ENCODE measurements around the gene SASH1. TPM values are rescaled to one million over a fixed set of nuclear protein-coding genes. Genes with fewer than 3 reads are reported as not detected.

SASH1 gene
- total and polyA plus RNA-seq, 2 donors (not counting 1 experiment from before 2014, with no cell fraction given) = 38.6 to 44.6 TPM

GRCh38 chr6:148431840-148432239, 89.2 kb downstream of the SASH1 start:
- no peaks in the 10 kb centered on the region for H3K36me3 ChIP-seq (ENCODE audit: control insufficient read depth, insufficient read depth, low read length)
- no peak for DNase-seq (ENCODE audit: low read depth in 2 of 2)
- H3K27ac ChIP-seq (ENCODE audit: insufficient read depth, low read length) = no peak overlapping the region
- no peaks in the 10 kb centered on the region for H4K20me1 ChIP-seq (ENCODE audit: control insufficient read depth, extremely low read depth, insufficient read depth, low read length)
- H3K9me3 ChIP-seq (ENCODE audit: control insufficient read depth, insufficient read depth, low read depth, low read length) = no peaks in the 10 kb centered on the region
- no peak overlapping the region for H3K4me2 ChIP-seq (ENCODE audit: extremely low read depth, insufficient read depth, low read length)
- TF ChIP-seq EZH2 (IDR thresholded peaks at IDR 0.05; ENCODE audit: low read length, missing control alignments) = no peak
- TF ChIP-seq, protein P1, sequence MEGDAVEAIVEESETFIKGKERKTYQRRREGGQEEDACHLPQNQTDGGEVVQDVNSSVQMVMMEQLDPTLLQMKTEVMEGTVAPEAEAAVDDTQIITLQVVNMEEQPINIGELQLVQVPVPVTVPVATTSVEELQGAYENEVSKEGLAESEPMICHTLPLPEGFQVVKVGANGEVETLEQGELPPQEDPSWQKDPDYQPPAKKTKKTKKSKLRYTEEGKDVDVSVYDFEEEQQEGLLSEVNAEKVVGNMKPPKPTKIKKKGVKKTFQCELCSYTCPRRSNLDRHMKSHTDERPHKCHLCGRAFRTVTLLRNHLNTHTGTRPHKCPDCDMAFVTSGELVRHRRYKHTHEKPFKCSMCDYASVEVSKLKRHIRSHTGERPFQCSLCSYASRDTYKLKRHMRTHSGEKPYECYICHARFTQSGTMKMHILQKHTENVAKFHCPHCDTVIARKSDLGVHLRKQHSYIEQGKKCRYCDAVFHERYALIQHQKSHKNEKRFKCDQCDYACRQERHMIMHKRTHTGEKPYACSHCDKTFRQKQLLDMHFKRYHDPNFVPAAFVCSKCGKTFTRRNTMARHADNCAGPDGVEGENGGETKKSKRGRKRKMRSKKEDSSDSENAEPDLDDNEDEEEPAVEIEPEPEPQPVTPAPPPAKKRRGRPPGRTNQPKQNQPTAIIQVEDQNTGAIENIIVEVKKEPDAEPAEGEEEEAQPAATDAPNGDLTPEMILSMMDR (conservative IDR thresholded peaks at IDR 0.05 in 1 of 2, IDR thresholded peaks at IDR 0.05 in 1 of 2; ENCODE audit: low read depth in 1 of 2, low read length in 2 of 2) = no peak
- H3K4me3 ChIP-seq (replicated peaks in 1 of 4; ENCODE audit: control extremely low read depth in 1 of 4, insufficient read depth in 1 of 4, low read depth in 3 of 4, low read length in 4 of 4) = no peak overlapping the region
- H3K9ac ChIP-seq (ENCODE audit: insufficient read depth, low read length) = no peak overlapping the region
- no peaks in the 10 kb centered on the region for H3K27me3 ChIP-seq (ENCODE audit: control insufficient read depth, insufficient read depth, low read length)
- H3K4me1 ChIP-seq (ENCODE audit: control insufficient read depth, extremely low read depth, insufficient read depth, low read length) = peaks cover 2% of the 10 kb centered on the region
- no peaks in the 10 kb centered on the region for H3K79me2 ChIP-seq (ENCODE audit: control insufficient read depth, insufficient read depth, low read length)
- H2AFZ ChIP-seq (ENCODE audit: low read length) = no peak overlapping the region

DNA sequence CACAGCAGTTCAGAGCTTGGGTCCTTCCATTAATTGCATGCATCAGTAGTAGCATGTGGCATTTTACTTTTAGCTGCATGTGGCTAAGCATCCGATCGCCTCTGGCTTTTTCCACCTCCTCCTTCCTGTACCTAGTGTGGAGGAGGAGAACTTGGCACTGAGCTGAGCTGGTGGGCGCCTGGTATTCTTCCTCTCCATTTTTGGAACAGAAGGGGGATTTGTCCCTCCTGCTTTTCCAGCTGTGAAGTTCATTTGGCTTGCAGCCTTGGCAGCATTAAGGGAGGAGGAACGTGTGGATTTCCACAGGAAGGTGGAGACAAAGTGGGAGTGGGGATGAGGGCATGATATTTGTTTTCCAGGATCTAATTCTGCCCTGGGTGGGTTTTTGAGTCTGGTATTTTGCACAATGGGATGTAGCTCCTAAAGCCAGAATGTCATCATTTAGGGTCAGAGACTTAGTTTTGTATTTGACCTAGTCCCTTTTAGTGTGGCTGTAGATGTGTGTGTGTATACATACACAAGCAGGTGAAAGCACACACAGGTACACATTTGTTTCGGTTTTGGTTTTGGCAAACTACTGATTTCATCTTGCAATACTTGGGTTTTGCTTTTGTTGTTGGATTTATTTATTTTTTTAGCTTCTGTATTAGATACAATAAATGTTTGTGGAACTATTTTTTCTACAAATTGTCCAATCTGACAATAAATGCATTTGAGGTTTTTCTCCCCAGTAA, 90.0 kb downstream of the SASH1 start:
- Histone ChIP-seq H2AFZ (ENCODE audit: low read length) (no peak overlapping the region), H3K27me3 (ENCODE audit: control insufficient read depth, insufficient read depth, low read length) (no peaks in the 10 kb centered on the region), H3K9me3 (ENCODE audit: control insufficient read depth, insufficient read depth, low read depth, low read length) (no peaks in the 10 kb centered on the region), H3K27ac (ENCODE audit: insufficient read depth, low read length) (no peak overlapping the region), H3K4me3 (replicated peaks in 1 of 4; ENCODE audit: control extremely low read depth in 1 of 4, insufficient read depth in 1 of 4, low read depth in 3 of 4, low read length in 4 of 4) (no peak overlapping the region), H4K20me1 (ENCODE audit: control insufficient read depth, extremely low read depth, insufficient read depth, low read length) (no peaks in the 10 kb centered on the region), H3K4me1 (ENCODE audit: control insufficient read depth, extremely low read depth, insufficient read depth, low read length) (peaks cover 2% of the 10 kb centered on the region), H3K9ac (ENCODE audit: insufficient read depth, low read length) (no peak overlapping the region), H3K36me3 (ENCODE audit: control insufficient read depth, insufficient read depth, low read length) (no peaks in the 10 kb centered on the region), H3K79me2 (ENCODE audit: control insufficient read depth, insufficient read depth, low read length) (no peaks in the 10 kb centered on the region), H3K4me2 (ENCODE audit: extremely low read depth, insufficient read depth, low read length) (no peak overlapping the region)
- no peak for TF ChIP-seq EZH2 (IDR thresholded peaks at IDR 0.05; ENCODE audit: low read length, missing control alignments)
- TF ChIP-seq, protein P1 (conservative IDR thresholded peaks at IDR 0.05 in 1 of 2, IDR thresholded peaks at IDR 0.05 in 1 of 2; ENCODE audit: low read depth in 1 of 2, low read length in 2 of 2) = no peak
- DNase-seq (ENCODE audit: low read depth in 2 of 2) = peak in 1 of 2 donors; percentile 41

DNA sequence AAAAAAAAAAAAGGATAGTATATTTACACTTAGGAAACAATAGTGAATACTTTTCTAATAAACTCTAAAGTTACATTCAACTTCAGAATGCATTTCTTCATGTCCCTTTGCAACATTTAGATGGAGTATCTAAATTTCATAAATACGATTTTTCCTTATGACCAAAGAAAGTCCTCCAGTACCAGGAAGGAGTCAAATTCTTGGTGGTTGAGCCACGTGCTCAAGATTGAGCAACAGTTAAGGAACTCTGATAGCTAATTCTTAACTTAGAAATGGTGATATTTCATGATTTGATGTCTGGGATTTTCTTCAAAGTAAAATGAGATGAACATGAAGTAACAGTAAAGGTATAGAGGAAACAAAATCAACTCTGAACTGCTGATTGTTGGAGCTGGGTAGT, 92.7 kb downstream of the SASH1 start:
- Histone ChIP-seq H3K27me3 (ENCODE audit: control insufficient read depth, insufficient read depth, low read length) (no peaks in the 10 kb centered on the region), H3K4me1 (ENCODE audit: control insufficient read depth, extremely low read depth, insufficient read depth, low read length) (peaks cover 2% of the 10 kb centered on the region), H3K4me2 (ENCODE audit: extremely low read depth, insufficient read depth, low read length) (no peak overlapping the region), H3K79me2 (ENCODE audit: control insufficient read depth, insufficient read depth, low read length) (no peaks in the 10 kb centered on the region), H3K4me3 (replicated peaks in 1 of 4; ENCODE audit: control extremely low read depth in 1 of 4, insufficient read depth in 1 of 4, low read depth in 3 of 4, low read length in 4 of 4) (no peak overlapping the region), H2AFZ (ENCODE audit: low read length) (no peak overlapping the region), H3K36me3 (ENCODE audit: control insufficient read depth, insufficient read depth, low read length) (no peaks in the 10 kb centered on the region), H4K20me1 (ENCODE audit: control insufficient read depth, extremely low read depth, insufficient read depth, low read length) (no peaks in the 10 kb centered on the region), H3K27ac (ENCODE audit: insufficient read depth, low read length) (no peak overlapping the region), H3K9me3 (ENCODE audit: control insufficient read depth, insufficient read depth, low read depth, low read length) (no peaks in the 10 kb centered on the region), H3K9ac (ENCODE audit: insufficient read depth, low read length) (no peak overlapping the region)
- DNase-seq (ENCODE audit: low read depth in 2 of 2) = peak; percentile 73 to 76
- TF ChIP-seq EZH2 (IDR thresholded peaks at IDR 0.05; ENCODE audit: low read length, missing control alignments) = no peak
- TF ChIP-seq, protein P1 (conservative IDR thresholded peaks at IDR 0.05 in 1 of 2, IDR thresholded peaks at IDR 0.05 in 1 of 2; ENCODE audit: low read depth in 1 of 2, low read length in 2 of 2) = no peak
